ENCODE data around the gene VSIG10L2.

GRCh38 chr11:125904678-125905077 lies 41.2 kb upstream of the VSIG10L2 start:
- TF ChIP-seq CTCF (IDR thresholded peaks at IDR 0.05) (no peak), POLR2A (IDR thresholded peaks at IDR 0.05) (no peak)
